Measurements from ENCODE around the gene TMEM86B. TPM values are rescaled to one million over a fixed set of nuclear protein-coding genes. Genes with fewer than 3 reads are reported as not detected.

The TMEM86B gene
- total RNA-seq, 1 experiment from 2014 or later: 4.8 TPM

- no TSS peak for BruUV-seq (replicated peaks)
- DNase-seq (ENCODE audit: low spot score): no peak
- Histone ChIP-seq H3K36me3 (ENCODE audit: insufficient read depth, low read length, poor library complexity, severe bottlenecking) (no peaks in the 10 kb centered on the region), H3K4me3 (ENCODE audit: low read depth, low read length, poor library complexity, severe bottlenecking) (no peak overlapping the region), H3K27me3 (replicated peaks; ENCODE audit: insufficient read depth, low read depth, low read length, poor library complexity) (no peaks in the 10 kb centered on the region), H3K4me1 (ENCODE audit: insufficient read depth, low read length, poor library complexity, severe bottlenecking) (no peaks in the 10 kb centered on the region), H3K27ac (ENCODE audit: low read depth, low read length, poor library complexity, severe bottlenecking) (no peak overlapping the region), H3K9me3 (ENCODE audit: low read depth, low read length, poor library complexity, severe bottlenecking) (no peaks in the 10 kb centered on the region)
- POLR2A ChIA-PET (ENCODE audit: low non-redundant PET): no interaction called here
- TF ChIP-seq EZH2 (IDR thresholded peaks at IDR 0.05; ENCODE audit: borderline replicate concordance, low read depth, low read length, poor library complexity, severe bottlenecking): no peak
- TF ChIP-seq, protein P1, sequence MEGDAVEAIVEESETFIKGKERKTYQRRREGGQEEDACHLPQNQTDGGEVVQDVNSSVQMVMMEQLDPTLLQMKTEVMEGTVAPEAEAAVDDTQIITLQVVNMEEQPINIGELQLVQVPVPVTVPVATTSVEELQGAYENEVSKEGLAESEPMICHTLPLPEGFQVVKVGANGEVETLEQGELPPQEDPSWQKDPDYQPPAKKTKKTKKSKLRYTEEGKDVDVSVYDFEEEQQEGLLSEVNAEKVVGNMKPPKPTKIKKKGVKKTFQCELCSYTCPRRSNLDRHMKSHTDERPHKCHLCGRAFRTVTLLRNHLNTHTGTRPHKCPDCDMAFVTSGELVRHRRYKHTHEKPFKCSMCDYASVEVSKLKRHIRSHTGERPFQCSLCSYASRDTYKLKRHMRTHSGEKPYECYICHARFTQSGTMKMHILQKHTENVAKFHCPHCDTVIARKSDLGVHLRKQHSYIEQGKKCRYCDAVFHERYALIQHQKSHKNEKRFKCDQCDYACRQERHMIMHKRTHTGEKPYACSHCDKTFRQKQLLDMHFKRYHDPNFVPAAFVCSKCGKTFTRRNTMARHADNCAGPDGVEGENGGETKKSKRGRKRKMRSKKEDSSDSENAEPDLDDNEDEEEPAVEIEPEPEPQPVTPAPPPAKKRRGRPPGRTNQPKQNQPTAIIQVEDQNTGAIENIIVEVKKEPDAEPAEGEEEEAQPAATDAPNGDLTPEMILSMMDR (conservative IDR thresholded peaks at IDR 0.05; ENCODE audit: low read depth, low read length): no peak
- CTCF ChIA-PET: no interaction called here
- intact Hi-C loops (cut with micrococcal nuclease; ENCODE audit: unreplicated experiment): no loop called here
These were observed 4.4 kb downstream of the TMEM86B start for GRCh38 chr19:55224038-55224665.

DNA sequence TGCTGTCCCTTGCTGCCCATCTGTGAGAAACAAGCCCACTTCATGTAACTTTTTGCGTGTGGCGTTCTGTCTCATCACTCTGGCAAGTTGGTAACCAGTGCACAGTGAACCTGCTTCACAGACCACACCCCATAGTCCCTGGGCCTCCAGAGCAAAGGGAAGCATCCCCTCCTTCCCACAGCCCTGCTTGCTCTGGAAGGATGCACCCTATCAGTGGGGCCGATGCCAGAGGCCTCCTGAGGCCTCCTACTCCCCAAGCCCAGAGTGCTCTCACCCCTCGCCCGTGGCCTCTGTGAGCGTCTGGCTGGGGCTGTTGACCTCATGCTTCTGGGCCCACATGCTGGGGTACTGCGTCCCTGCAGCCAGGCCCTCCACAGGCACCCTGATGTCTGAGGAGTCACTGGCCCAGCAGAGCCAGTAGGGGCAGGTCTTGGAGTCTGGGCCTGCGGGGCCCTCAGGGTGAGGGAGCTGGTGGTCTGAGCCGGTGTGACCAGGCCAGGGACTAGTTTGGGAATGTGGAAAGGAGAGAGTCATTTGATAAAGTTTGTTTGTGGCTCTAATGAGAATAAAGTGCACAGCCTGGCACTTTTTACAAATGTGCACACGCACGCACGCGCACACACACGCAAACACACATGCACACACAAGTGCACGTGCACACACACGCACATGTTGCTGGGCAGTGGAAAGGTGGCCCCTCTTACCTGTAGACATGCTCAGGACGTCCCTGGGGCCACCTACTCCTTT lies 5.1 kb downstream of the TMEM86B start:
- CTCF ChIA-PET: no interaction called here
- Histone ChIP-seq H3K9me3 (ENCODE audit: low read depth, low read length, poor library complexity, severe bottlenecking) (no peaks in the 10 kb centered on the region), H3K27me3 (replicated peaks; ENCODE audit: insufficient read depth, low read depth, low read length, poor library complexity) (no peaks in the 10 kb centered on the region), H3K4me1 (ENCODE audit: insufficient read depth, low read length, poor library complexity, severe bottlenecking) (no peaks in the 10 kb centered on the region), H3K36me3 (ENCODE audit: insufficient read depth, low read length, poor library complexity, severe bottlenecking) (no peaks in the 10 kb centered on the region), H3K27ac (ENCODE audit: low read depth, low read length, poor library complexity, severe bottlenecking) (no peak overlapping the region), H3K4me3 (ENCODE audit: low read depth, low read length, poor library complexity, severe bottlenecking) (no peak overlapping the region)
- intact Hi-C loops (cut with micrococcal nuclease; ENCODE audit: unreplicated experiment): no loop called here
- no peak for TF ChIP-seq EZH2 (IDR thresholded peaks at IDR 0.05; ENCODE audit: borderline replicate concordance, low read depth, low read length, poor library complexity, severe bottlenecking)
- TF ChIP-seq, protein P1 (conservative IDR thresholded peaks at IDR 0.05; ENCODE audit: low read depth, low read length): no peak
- POLR2A ChIA-PET (ENCODE audit: low non-redundant PET): no interaction called here
- no peak for DNase-seq (ENCODE audit: low spot score)
- BruUV-seq (replicated peaks): no TSS peak

GRCh38 chr19:55220525-55220924 lies 8.0 kb downstream of the TMEM86B start:
- H3K4me1 ChIP-seq (ENCODE audit: insufficient read depth, low read length, poor library complexity, severe bottlenecking): peaks cover 3% of the 10 kb centered on the region
- POLR2A ChIA-PET (ENCODE audit: low non-redundant PET): no interaction called here
- intact Hi-C loops (cut with micrococcal nuclease; ENCODE audit: unreplicated experiment): no loop called here
- TF ChIP-seq EZH2 (IDR thresholded peaks at IDR 0.05; ENCODE audit: borderline replicate concordance, low read depth, low read length, poor library complexity, severe bottlenecking): no peak
- TF ChIP-seq, protein P1 (conservative IDR thresholded peaks at IDR 0.05; ENCODE audit: low read depth, low read length): no peak
- no peak overlapping the region for H3K27ac ChIP-seq (ENCODE audit: low read depth, low read length, poor library complexity, severe bottlenecking)
- no peaks in the 10 kb centered on the region for H3K9me3 ChIP-seq (ENCODE audit: low read depth, low read length, poor library complexity, severe bottlenecking)
- no TSS peak for BruUV-seq (replicated peaks)
- no peaks in the 10 kb centered on the region for H3K27me3 ChIP-seq (replicated peaks; ENCODE audit: insufficient read depth, low read depth, low read length, poor library complexity)
- no peaks in the 10 kb centered on the region for H3K36me3 ChIP-seq (ENCODE audit: insufficient read depth, low read length, poor library complexity, severe bottlenecking)
- H3K4me3 ChIP-seq (ENCODE audit: low read depth, low read length, poor library complexity, severe bottlenecking): no peak overlapping the region
- no peak for DNase-seq (ENCODE audit: low spot score)
- CTCF ChIA-PET: no interaction called here

Measured in A673 (cell line).